Small intestine (tissue), 7 donors: ENCODE data around the gene ATP8A2. TPM values are rescaled to one million over a fixed set of nuclear protein-coding genes. Genes with fewer than 3 reads are reported as not detected.

Experiments used
- DNase-seq, 2 donors: peaks; one replicate each; pipeline versions ENCODE4 v3.0.0 to v3.0.0-alpha.2; 2013
- FAIRE-seq: peaks from 2 replicates; lab custom pipeline; 2012; peaks lifted over from hg19 to GRCh38; lab: Jason Lieb, UNC
- H3K27ac ChIP-seq, 3 donors: one replicate each; pipeline ENCODE4 v1.5.1; 2013; ENCODE audit warnings: low read length in 2 of 3, mild to moderate bottlenecking in 2 of 3, control low read depth in 1 of 3, inconsistent platforms in 1 of 3, low read depth in 1 of 3, moderate library complexity in 1 of 3
- H3K27me3 ChIP-seq, 3 donors: one replicate each; pipeline ENCODE4 v1.6.1; 2013; ENCODE audit warnings: low read length in 3 of 3, inconsistent platforms in 1 of 3; ENCODE audit not compliant: control insufficient read depth in 3 of 3, insufficient read depth in 3 of 3
- H3K36me3 ChIP-seq, 3 donors: one replicate each; pipeline ENCODE4 v1.6.1; 2013; ENCODE audit warnings: low read length in 3 of 3, inconsistent platforms in 1 of 3, low read depth in 1 of 3, mild to moderate bottlenecking in 1 of 3, moderate library complexity in 1 of 3; ENCODE audit not compliant: control insufficient read depth in 3 of 3, insufficient read depth in 2 of 3
- H3K4me1 ChIP-seq, 3 donors: one replicate each; pipeline ENCODE4 v1.6.1; 2013; ENCODE audit warnings: low read length in 2 of 3, inconsistent platforms in 1 of 3, low read depth in 1 of 3, mild to moderate bottlenecking in 1 of 3, moderate library complexity in 1 of 3; ENCODE audit not compliant: control insufficient read depth in 3 of 3, insufficient read depth in 2 of 3
- H3K4me3 ChIP-seq, 3 donors: one replicate each; pipeline ENCODE4 v1.5.1; 2013; ENCODE audit warnings: low read length in 3 of 3, control low read depth in 1 of 3, inconsistent platforms in 1 of 3, low read depth in 1 of 3, mild to moderate bottlenecking in 1 of 3, moderate library complexity in 1 of 3
- H3K9me3 ChIP-seq, 2 donors: one replicate each; pipeline ENCODE4 v1.6.1; 2013; ENCODE audit warnings: low read depth in 1 of 2, low read length in 1 of 2; ENCODE audit not compliant: control insufficient read depth in 2 of 2, insufficient read depth in 1 of 2
- WGBS, 3 donors: extraction: QIAGEN DNeasy Blood & Tissue Kit; methylation state at CpG; one replicate each; pipeline ENCODE4 v1.1.7; 2013; 5-methylcytosine and 5-hydroxymethylcytosine counted together
- polyA plus RNA-seq, 4 donors: library from polyadenylated mRNA; stranded (reverse) in 3 of 4; unstranded in 1 of 4; fragments of 200-250 nt in 3 of 4; fragments of 120-200 nt in 1 of 4; gene quantifications; one replicate each; pipeline versions ENCODE4 v1.2.1 to v1.2.3, GENCODE V29; 2013
- donor health status: healthy with polysubstance abuse.
- donor health status: control.
- donor health status: control.
- donor health status: Bipolar disorder and iron deficiency.
- donor health status: healthy.

Gene ATP8A2
- polyA plus RNA-seq, 4 donors = 0.72 to 0.79 TPM; not detected in 2

- Histone ChIP-seq H3K27ac (no peak overlapping the region), H3K4me3 (no peak overlapping the region), H3K4me1 (no peaks in the 10 kb centered on the region), H3K36me3 (no peaks in the 10 kb centered on the region), H3K27me3 (no peaks in the 10 kb centered on the region), H3K9me3 (peaks cover 0 to 3% of the 10 kb centered on the region in 2 donors)
- FAIRE-seq (no peak), DNase-seq (no peak)
- WGBS, 3 donors = 51 to 61% (median 59%) methylated on average over 8 of the region's 8 CpGs
Observed at GRCh38 chr13:25762795-25763377, 391.1 kb downstream of the ATP8A2 start.

- FAIRE-seq = no peak
- Histone ChIP-seq H3K27ac (no peak overlapping the region), H3K9me3 (peaks cover 0 to 3% of the 10 kb centered on the region in 2 donors), H3K4me3 (no peak overlapping the region), H3K36me3 (no peaks in the 10 kb centered on the region), H3K4me1 (no peaks in the 10 kb centered on the region), H3K27me3 (no peaks in the 10 kb centered on the region)
- 90 to 96% (median 92%) methylated on average over 4 of the region's 4 CpGs for WGBS, 3 donors
- no peak for DNase-seq
Observed at GRCh38 chr13:25764378-25764777, 392.6 kb downstream of the ATP8A2 start.

- Histone ChIP-seq H3K27ac (no peak overlapping the region), H3K36me3 (no peaks in the 10 kb centered on the region), H3K4me1 (no peaks in the 10 kb centered on the region), H3K4me3 (no peak overlapping the region), H3K9me3 (peaks cover 0 to 3% of the 10 kb centered on the region in 2 donors), H3K27me3 (no peaks in the 10 kb centered on the region)
- DNase-seq (no peak), FAIRE-seq (no peak)
- WGBS, 3 donors = 88 to 95% (median 93%) methylated on average over 2 of the region's 2 CpGs
Observed at GRCh38 chr13:25765266-25765665, 393.5 kb downstream of the ATP8A2 start.

- H3K36me3 ChIP-seq = no peaks in the 10 kb centered on the region
- FAIRE-seq (no peak), DNase-seq (no peak)
- H3K4me3 ChIP-seq = no peak overlapping the region
- H3K4me1 ChIP-seq = no peaks in the 10 kb centered on the region
- WGBS, 3 donors = 88 to 93% (median 91%) methylated on average over 3 of the region's 3 CpGs
- no peaks in the 10 kb centered on the region for H3K27me3 ChIP-seq
- peaks cover 0 to 3% of the 10 kb centered on the region in 2 donors for H3K9me3 ChIP-seq
- no peak overlapping the region for H3K27ac ChIP-seq
Observed at GRCh38 chr13:25766576-25766975, 394.8 kb downstream of the ATP8A2 start.

- Histone ChIP-seq H3K27me3 (no peaks in the 10 kb centered on the region), H3K9me3 (peaks cover 0 to 3% of the 10 kb centered on the region in 2 donors), H3K27ac (no peak overlapping the region), H3K36me3 (no peaks in the 10 kb centered on the region), H3K4me1 (no peaks in the 10 kb centered on the region), H3K4me3 (no peak overlapping the region)
- DNase-seq = no peak
- FAIRE-seq = no peak
- WGBS, 3 donors = 72 to 97% (median 87%) methylated on average over 1 of the region's 1 CpG
Observed at GRCh38 chr13:25766991-25767390, 395.2 kb downstream of the ATP8A2 start.

- Histone ChIP-seq H3K9me3 (peaks cover 0 to 3% of the 10 kb centered on the region in 2 donors), H3K4me3 (no peak overlapping the region), H3K27ac (no peak overlapping the region), H3K4me1 (no peaks in the 10 kb centered on the region), H3K36me3 (no peaks in the 10 kb centered on the region), H3K27me3 (no peaks in the 10 kb centered on the region)
- 77 to 91% (median 84%) methylated on average over 4 of the region's 4 CpGs for WGBS, 3 donors
- DNase-seq (no peak), FAIRE-seq (no peak)
Observed at GRCh38 chr13:25768376-25768775, 396.6 kb downstream of the ATP8A2 start.

GRCh38 chr13:25768838-25769237 is 397.1 kb downstream of the ATP8A2 start:
- H3K27ac ChIP-seq = no peak overlapping the region
- DNase-seq (no peak), FAIRE-seq (no peak)
- H3K9me3 ChIP-seq = peaks cover 0 to 3% of the 10 kb centered on the region in 2 donors
- no peaks in the 10 kb centered on the region for H3K27me3 ChIP-seq
- H3K4me3 ChIP-seq = no peak overlapping the region
- no peaks in the 10 kb centered on the region for H3K4me1 ChIP-seq
- 61 to 90% (median 87%) methylated on average over 13 of the region's 13 CpGs for WGBS, 3 donors
- no peaks in the 10 kb centered on the region for H3K36me3 ChIP-seq

DNA sequence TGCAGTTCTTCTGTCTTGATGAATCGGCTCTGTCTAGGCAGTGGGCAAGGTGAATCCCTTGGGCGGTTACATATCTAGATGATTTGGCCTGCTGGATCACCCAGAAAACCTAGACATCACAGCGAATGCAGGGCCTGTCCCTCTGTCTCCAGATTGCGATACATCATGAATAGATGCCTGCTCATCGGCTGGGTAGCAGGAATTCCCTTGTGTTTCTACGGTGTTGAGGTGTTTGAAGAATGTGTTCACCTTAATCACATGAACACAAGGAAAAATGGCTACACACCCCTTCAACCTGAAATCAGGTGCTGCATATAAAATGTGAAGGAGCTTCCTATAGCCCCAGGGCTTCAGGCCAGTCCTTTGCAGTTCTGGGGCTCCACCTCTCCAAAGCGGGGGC is 398.8 kb downstream of the ATP8A2 start:
- Histone ChIP-seq H3K36me3 (no peaks in the 10 kb centered on the region), H3K27ac (no peak overlapping the region), H3K9me3 (peaks cover 0 to 3% of the 10 kb centered on the region in 2 donors), H3K4me3 (no peak overlapping the region), H3K4me1 (no peaks in the 10 kb centered on the region), H3K27me3 (no peaks in the 10 kb centered on the region)
- FAIRE-seq = no peak
- 90 to 96% (median 93%) methylated on average over 7 of the region's 7 CpGs for WGBS, 3 donors
- DNase-seq = no peak

GRCh38 chr13:25771202-25771601 is 399.4 kb downstream of the ATP8A2 start:
- peaks cover 0 to 3% of the 10 kb centered on the region in 2 donors for H3K9me3 ChIP-seq
- no peaks in the 10 kb centered on the region for H3K36me3 ChIP-seq
- no peak overlapping the region for H3K27ac ChIP-seq
- WGBS, 3 donors = 32 to 55% (median 43%) methylated on average over 5 of the region's 5 CpGs
- no peak for FAIRE-seq
- no peak overlapping the region for H3K4me3 ChIP-seq
- DNase-seq = no peak
- H3K4me1 ChIP-seq = peaks cover 0 to under 1% (median 0%) of the 10 kb centered on the region in 3 donors
- no peaks in the 10 kb centered on the region for H3K27me3 ChIP-seq
